ENCODE data around the gene PDE4B.

DNA sequence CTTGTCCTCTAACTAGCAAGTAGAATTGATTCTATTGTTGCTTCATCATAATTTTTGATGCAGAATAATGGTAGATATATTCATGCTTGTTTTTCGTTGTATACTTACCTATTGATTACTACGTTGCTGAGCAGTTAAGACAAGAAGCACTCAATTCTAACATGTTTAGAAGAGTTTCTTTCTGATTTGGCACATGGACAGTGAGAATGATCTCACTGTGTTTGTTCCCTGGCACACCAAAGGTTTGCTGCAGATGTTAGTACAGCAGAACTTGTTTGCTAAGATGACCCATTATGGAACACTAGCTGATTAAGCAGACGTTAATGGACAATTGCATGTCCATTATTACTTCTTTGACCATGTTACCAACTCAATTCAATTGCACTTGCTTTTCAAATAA lies 556.5 kb downstream of the PDE4B start:
- TF ChIP-seq CTCF (IDR thresholded peaks at IDR 0.05; ENCODE audit: insufficient read depth, low read depth, low read length) (no peak), EZH2 (IDR thresholded peaks at IDR 0.05; ENCODE audit: insufficient read depth, low read length) (no peak)
